Measurements from ENCODE around the gene DOCK1. TPM values are rescaled to one million over a fixed set of nuclear protein-coding genes. Genes with fewer than 3 reads are reported as not detected.

The DOCK1 gene
- total RNA-seq, 2 experiments from 2014 or later, result 0.13 TPM; not detected in 1

GRCh38 chr10:127462643-127463295 is 557.5 kb downstream of the DOCK1 start:
- ChIA-PET POLR2A (no interaction called here), CTCF (interaction anchor here (0.5 kb wide), 1 partner anchor 168 kb away, joined by 3 read pairs; no protein-coding TSS in a partner anchor)
- no peak for DNase-seq
- Mint-ChIP-seq H3K27me3 (no peaks in the 10 kb centered on the region), H3K9me3 (peaks cover 4% of the 10 kb centered on the region), H3K36me3 (ENCODE audit: low read depth) (no peaks in the 10 kb centered on the region), H3K4me1 (no peaks in the 10 kb centered on the region), H3K4me3 (no peak overlapping the region), H3K27ac (no peak overlapping the region)

GRCh38 chr10:127463548-127463947 is 558.3 kb downstream of the DOCK1 start:
- CTCF ChIA-PET, result no interaction called here
- H3K27me3 Mint-ChIP-seq, result no peaks in the 10 kb centered on the region

GRCh38 chr10:127464561-127464960 is 559.3 kb downstream of the DOCK1 start:
- Mint-ChIP-seq H3K4me1 (no peaks in the 10 kb centered on the region), H3K27ac (no peak overlapping the region), H3K9me3 (peaks cover 2% of the 10 kb centered on the region), H3K4me3 (no peak overlapping the region), H3K36me3 (ENCODE audit: low read depth) (no peaks in the 10 kb centered on the region), H3K27me3 (no peaks in the 10 kb centered on the region)
- ChIA-PET CTCF (no interaction called here), POLR2A (no interaction called here)
- no peak for DNase-seq

More at GRCh38 chr10:127463548-127463947, 558.3 kb downstream of the DOCK1 start:
- Mint-ChIP-seq H3K27ac (no peak overlapping the region), H3K9me3 (peaks cover 2% of the 10 kb centered on the region), H3K4me1 (no peaks in the 10 kb centered on the region), H3K36me3 (ENCODE audit: low read depth) (no peaks in the 10 kb centered on the region), H3K4me3 (no peak overlapping the region)
- POLR2A ChIA-PET, result no interaction called here
- DNase-seq, result no peak

- POLR2A ChIA-PET, result no interaction called here
- H3K36me3 Mint-ChIP-seq (ENCODE audit: low read depth), result no peaks in the 10 kb centered on the region
- CTCF ChIA-PET, result no interaction called here
Observed at GRCh38 chr10:127467811-127468210, 562.6 kb downstream of the DOCK1 start.

GRCh38 chr10:127468632-127469031 is 563.4 kb downstream of the DOCK1 start:
- Mint-ChIP-seq H3K4me1 (no peaks in the 10 kb centered on the region), H3K27me3 (no peaks in the 10 kb centered on the region), H3K27ac (no peak overlapping the region), H3K9me3 (no peaks in the 10 kb centered on the region), H3K4me3 (no peak overlapping the region), H3K36me3 (ENCODE audit: low read depth) (no peaks in the 10 kb centered on the region)
- POLR2A ChIA-PET, result no interaction called here
- no peak for DNase-seq
- CTCF ChIA-PET, result no interaction called here

More at GRCh38 chr10:127467811-127468210, 562.6 kb downstream of the DOCK1 start:
- Mint-ChIP-seq H3K4me3 (no peak overlapping the region), H3K4me1 (no peaks in the 10 kb centered on the region), H3K9me3 (no peaks in the 10 kb centered on the region), H3K27me3 (no peaks in the 10 kb centered on the region), H3K27ac (no peak overlapping the region)
- DNase-seq, result no peak

GRCh38 chr10:127470911-127471310 is 565.7 kb downstream of the DOCK1 start:
- H3K27ac Mint-ChIP-seq, result no peak overlapping the region
- H3K4me3 Mint-ChIP-seq, result no peak overlapping the region
- H3K9me3 Mint-ChIP-seq, result no peaks in the 10 kb centered on the region
- DNase-seq, result no peak
- H3K27me3 Mint-ChIP-seq, result no peaks in the 10 kb centered on the region
- H3K36me3 Mint-ChIP-seq (ENCODE audit: low read depth), result no peaks in the 10 kb centered on the region
- POLR2A ChIA-PET, result no interaction called here
- CTCF ChIA-PET, result no interaction called here
- H3K4me1 Mint-ChIP-seq, result no peaks in the 10 kb centered on the region

- CTCF ChIA-PET, result no interaction called here
- H3K36me3 Mint-ChIP-seq (ENCODE audit: low read depth), result no peaks in the 10 kb centered on the region
- no peak overlapping the region for H3K27ac Mint-ChIP-seq
- H3K4me3 Mint-ChIP-seq, result no peak overlapping the region
- no peaks in the 10 kb centered on the region for H3K4me1 Mint-ChIP-seq
- no peaks in the 10 kb centered on the region for H3K27me3 Mint-ChIP-seq
- POLR2A ChIA-PET, result no interaction called here
- no peaks in the 10 kb centered on the region for H3K9me3 Mint-ChIP-seq
- no peak for DNase-seq
Observed at GRCh38 chr10:127472976-127473375, 567.7 kb downstream of the DOCK1 start.

GRCh38 chr10:127474501-127474900 is 569.3 kb downstream of the DOCK1 start:
- no peak overlapping the region for H3K27ac Mint-ChIP-seq
- no peaks in the 10 kb centered on the region for H3K9me3 Mint-ChIP-seq
- DNase-seq, result no peak
- CTCF ChIA-PET, result no interaction called here
- no peaks in the 10 kb centered on the region for H3K4me1 Mint-ChIP-seq
- POLR2A ChIA-PET, result no interaction called here
- H3K4me3 Mint-ChIP-seq, result no peak overlapping the region
- H3K36me3 Mint-ChIP-seq (ENCODE audit: low read depth), result no peaks in the 10 kb centered on the region
- H3K27me3 Mint-ChIP-seq, result no peaks in the 10 kb centered on the region

GRCh38 chr10:127485153-127485857 is 580.1 kb downstream of the DOCK1 start:
- no peaks in the 10 kb centered on the region for H3K27me3 Mint-ChIP-seq
- ChIA-PET CTCF (no interaction called here), POLR2A (interaction anchor here (0.6 kb wide), 1 partner anchor 24 kb away, joined by 3 read pairs; no protein-coding TSS in a partner anchor)

GRCh38 chr10:127486355-127486754 is 581.1 kb downstream of the DOCK1 start:
- no peak overlapping the region for H3K4me3 Mint-ChIP-seq

More at GRCh38 chr10:127485153-127485857, 580.1 kb downstream of the DOCK1 start:
- no peaks in the 10 kb centered on the region for H3K4me1 Mint-ChIP-seq
- H3K4me3 Mint-ChIP-seq, result no peak overlapping the region
- DNase-seq, result no peak
- H3K27ac Mint-ChIP-seq, result no peak overlapping the region
- no peaks in the 10 kb centered on the region for H3K36me3 Mint-ChIP-seq (ENCODE audit: low read depth)
- H3K9me3 Mint-ChIP-seq, result no peaks in the 10 kb centered on the region

GRCh38 chr10:127492607-127493250 is 587.5 kb downstream of the DOCK1 start:
- H3K9me3 Mint-ChIP-seq, result no peaks in the 10 kb centered on the region
- H3K27me3 Mint-ChIP-seq, result no peaks in the 10 kb centered on the region
- no peak overlapping the region for H3K4me3 Mint-ChIP-seq
- H3K27ac Mint-ChIP-seq, result no peak overlapping the region
- no peaks in the 10 kb centered on the region for H3K36me3 Mint-ChIP-seq (ENCODE audit: low read depth)
- POLR2A ChIA-PET, result no interaction called here
- no peak for DNase-seq
- H3K4me1 Mint-ChIP-seq, result no peaks in the 10 kb centered on the region
- CTCF ChIA-PET, result no interaction called here

More at GRCh38 chr10:127486355-127486754, 581.1 kb downstream of the DOCK1 start:
- CTCF ChIA-PET, result no interaction called here
- Mint-ChIP-seq H3K9me3 (no peaks in the 10 kb centered on the region), H3K4me1 (no peaks in the 10 kb centered on the region), H3K27me3 (no peaks in the 10 kb centered on the region), H3K27ac (no peak overlapping the region), H3K36me3 (ENCODE audit: low read depth) (no peaks in the 10 kb centered on the region)
- no peak for DNase-seq
- POLR2A ChIA-PET, result interaction anchor here (0.6 kb wide), 1 partner anchor 23 kb away, joined by 3 read pairs; no protein-coding TSS in a partner anchor

GRCh38 chr10:127496035-127496434 is 590.8 kb downstream of the DOCK1 start:
- H3K27me3 Mint-ChIP-seq, result no peaks in the 10 kb centered on the region
- DNase-seq, result no peak
- no peak overlapping the region for H3K27ac Mint-ChIP-seq
- H3K36me3 Mint-ChIP-seq (ENCODE audit: low read depth), result no peaks in the 10 kb centered on the region
- no peaks in the 10 kb centered on the region for H3K9me3 Mint-ChIP-seq
- ChIA-PET CTCF (no interaction called here), POLR2A (no interaction called here)
- H3K4me1 Mint-ChIP-seq, result no peaks in the 10 kb centered on the region
- no peak overlapping the region for H3K4me3 Mint-ChIP-seq

GRCh38 chr10:127497685-127498084 is 592.5 kb downstream of the DOCK1 start:
- POLR2A ChIA-PET, result no interaction called here
- H3K27me3 Mint-ChIP-seq, result no peaks in the 10 kb centered on the region
- no peaks in the 10 kb centered on the region for H3K4me1 Mint-ChIP-seq
- no peaks in the 10 kb centered on the region for H3K9me3 Mint-ChIP-seq
- no peaks in the 10 kb centered on the region for H3K36me3 Mint-ChIP-seq (ENCODE audit: low read depth)
- CTCF ChIA-PET, result no interaction called here
- H3K4me3 Mint-ChIP-seq, result no peak overlapping the region
- DNase-seq, result no peak
- no peak overlapping the region for H3K27ac Mint-ChIP-seq
